Iris pigment epithelial cell (primary cell): ENCODE measurements around the gene TSC2.

Source experiments
- DNase-seq: peaks from one replicate; pipeline ENCODE4 v3.0.0-alpha.2; 2011; ENCODE audit warnings: low read depth

Gene TSC2

DNA sequence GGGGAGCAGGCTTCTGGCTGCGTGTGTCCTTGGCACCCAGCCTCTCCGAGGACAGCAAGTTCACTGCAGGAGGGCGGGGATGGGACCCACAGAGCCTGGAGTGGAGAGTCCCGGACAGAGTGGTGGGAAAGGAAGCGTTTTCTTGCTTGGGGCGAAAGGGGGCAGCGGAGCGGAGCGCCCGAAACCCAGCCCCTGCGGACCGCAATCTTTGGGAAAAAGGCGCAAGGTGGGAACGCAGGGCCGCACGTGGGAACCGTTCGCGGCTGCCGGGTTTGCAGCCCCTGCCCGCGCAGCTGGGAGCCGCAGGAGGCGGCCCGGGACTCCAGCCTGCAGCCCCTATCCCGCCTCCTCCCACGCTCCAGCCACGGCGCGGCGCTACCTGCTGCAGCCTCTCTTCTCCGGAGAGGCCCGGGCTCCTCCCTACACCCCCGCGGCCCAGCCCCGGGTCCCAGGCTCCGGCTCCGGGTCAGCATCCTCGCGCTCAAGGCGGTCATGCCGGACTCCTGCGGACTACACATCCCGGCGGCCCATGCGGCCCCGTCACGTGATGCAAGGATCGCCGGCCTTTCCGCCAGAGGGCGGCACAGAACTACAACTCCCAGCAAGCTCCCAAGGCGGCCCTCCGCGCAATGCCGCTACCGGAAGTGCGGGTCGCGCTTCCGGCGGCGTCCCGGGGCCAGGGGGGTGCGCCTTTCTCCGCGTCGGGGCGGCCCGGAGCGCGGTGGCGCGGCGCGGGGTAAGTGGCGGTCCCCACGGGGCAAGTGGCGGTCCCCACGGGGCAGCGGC lies at the start of gene TSC2, which contains the start of gene NTHL1:
Gene TSC2 (plus strand): TSS at position 656 of the 786 bp plus-strand sequence. CDS start 631 bp downstream, outside the sequence.
Gene NTHL1 (minus strand): TSS at position 505 of the 786 bp plus-strand sequence. CDS start 11 bp downstream, at position 494.
- peak; percentile 97 for DNase-seq

DNA sequence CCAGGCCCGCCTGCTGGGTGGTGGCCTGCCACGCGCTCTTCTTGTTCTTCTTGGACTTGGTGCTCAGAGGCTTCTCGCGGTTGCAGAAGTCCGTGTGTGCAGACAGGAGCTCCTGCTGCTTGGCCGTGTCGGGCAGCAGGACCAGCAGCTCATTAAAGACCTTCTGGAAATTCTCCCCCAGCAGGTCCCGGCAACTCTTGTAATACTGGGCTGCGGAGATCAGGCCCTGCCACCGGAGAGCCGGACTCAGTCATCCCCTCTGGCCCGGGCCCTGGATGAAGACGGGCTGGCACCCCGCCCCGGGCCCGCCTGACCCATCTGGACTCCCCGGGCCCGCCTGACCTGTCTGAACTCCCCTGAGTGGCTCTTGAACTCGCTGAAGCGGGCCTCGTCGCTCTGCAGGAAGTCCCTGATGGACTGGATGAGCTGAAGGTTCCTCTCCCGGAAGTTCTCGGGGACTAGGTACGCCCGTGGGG lies 49.4 kb upstream of the TSC2 start:
- no peak for DNase-seq

DNA sequence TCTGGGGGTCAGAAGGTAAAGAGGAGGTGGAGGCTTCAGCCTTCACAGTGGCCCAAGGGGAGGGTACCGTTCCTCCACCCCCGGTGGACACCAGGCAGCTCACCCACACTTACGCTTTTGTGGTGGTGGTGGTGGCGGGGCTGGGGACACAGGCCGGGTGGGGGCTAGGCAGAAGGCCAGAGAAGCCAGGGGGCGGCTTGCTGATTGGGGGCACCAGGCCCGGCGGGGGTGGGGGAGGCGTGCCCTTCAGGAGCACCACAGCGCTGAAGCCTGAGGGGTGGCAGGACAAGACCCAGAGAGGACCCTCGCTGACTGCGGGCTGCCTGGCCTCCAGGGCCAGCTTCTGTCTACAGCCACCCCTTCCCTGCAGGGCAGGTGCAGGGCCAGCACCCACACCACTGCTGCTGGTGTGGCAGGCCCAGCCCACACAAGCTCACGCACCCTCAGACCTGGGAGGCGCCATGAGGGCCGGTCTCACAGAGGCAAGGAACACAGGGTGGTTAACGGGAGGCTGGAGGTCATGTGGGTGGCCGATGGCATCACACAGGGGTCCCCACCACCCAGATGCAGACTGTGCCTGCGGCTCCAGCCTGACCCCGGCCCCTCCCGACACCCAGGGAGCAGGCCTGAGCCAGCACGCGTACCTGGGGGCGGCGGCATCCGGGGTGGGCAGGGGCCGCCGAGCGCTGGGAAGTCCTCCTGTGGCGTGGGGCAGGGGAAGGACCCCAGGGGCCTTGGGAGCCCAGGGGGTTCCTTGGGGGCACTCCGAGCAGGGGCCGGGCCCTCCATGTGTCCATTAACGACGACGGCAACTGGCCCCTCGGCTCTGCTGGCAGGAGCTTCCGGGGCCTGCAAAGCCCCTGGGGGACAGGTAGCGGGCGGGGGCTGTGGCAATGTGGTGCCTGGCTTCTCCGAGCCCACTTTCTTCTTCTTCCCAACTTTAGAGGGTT lies 48.7 kb upstream of the TSC2 start:
- DNase-seq = no peak

DNA sequence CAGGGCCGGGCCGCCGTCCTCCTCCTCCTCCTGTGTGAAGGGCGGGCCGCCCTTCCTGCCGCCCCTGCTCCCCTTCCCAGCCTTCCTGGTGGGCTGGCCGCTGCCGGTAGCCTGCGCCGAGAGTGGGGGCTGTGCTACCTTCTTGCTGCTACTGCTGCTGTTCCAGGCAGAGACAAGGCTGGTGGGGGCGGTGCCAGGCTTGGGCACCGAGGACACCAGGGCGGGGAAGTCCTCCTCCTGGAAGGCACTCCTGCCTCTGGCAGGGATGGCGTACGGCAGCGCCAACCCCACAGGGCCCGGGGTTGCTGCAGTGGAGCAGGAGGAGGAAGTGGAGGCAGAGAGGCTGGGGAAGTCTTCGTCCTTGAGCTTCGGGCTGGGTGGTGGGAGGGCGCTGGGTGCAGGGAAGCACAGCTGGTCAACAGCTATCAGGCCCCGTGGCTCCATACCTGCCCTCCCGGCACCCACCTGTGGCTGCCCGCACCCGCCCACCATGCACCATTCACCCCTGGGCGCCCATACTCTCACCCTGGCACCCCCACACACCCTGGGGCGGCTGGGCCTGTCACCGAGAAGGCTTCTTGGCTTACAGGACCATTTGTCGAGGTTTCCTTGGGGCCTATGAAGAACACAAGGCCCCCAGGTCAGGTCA lies 47.8 kb upstream of the TSC2 start:
- DNase-seq = no peak

DNA sequence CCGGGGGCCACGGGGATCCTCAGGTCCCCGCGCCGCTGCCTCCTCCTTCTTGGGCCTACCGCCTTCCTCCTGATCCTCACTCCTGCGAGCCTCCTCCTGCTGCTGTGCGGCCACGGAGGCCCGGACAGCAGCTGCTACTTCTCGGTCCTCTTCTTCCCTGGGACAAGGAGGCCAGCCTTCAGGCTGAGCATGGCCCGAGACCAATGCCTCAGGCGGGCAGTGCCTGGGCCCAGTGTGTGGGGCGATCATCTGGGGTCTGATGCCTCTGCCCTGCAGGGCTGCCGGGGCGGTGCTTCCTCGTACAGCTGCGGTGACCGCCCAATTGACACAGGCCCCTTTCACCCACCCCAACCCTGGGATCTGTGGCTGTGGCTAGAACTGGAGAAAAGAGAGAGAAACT lies 46.8 kb upstream of the TSC2 start:
- DNase-seq = no peak

DNA sequence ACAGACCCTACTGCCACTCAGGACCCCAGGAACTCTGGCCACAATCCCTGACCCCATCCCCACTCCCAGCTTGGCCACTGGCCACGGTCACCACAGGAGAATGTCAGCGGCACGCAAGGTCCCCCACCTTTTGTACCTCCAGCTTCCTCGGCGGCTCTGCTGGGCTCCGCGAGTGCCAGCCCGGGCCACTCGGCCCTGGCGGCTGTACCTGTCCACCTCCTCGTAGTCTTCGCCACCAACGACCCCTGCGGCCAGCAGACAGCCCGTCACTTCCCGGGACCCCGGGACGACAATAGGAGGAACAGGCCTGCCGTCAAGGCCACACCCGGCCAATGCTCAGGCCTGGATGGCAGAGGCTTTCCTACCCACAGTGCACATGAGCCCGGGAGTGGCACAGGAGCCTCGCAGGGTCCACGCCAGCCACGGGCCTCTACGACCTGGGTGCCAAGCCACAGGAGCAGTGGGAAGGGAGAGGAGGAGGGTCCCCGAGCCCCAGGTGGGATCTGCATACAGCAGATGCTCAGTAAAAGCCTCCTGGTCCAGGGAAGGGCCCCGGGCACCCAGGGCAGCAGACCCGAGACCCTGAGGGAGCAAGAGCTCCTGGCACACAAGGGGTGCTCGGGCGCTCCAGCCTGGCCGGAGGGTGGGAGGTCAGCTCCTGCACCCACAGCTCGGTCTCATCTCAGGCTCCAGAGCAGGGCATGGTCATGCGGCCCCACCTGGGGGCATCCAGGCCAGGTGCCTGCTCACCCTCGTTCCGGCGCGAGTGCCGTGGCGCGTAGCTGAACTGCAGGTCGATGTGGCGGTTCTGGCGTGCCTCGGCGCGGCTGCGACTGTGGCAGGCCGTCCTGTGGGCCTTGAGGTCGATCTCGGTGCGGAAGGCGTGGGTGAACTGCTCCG lies 46.1 kb upstream of the TSC2 start:
- DNase-seq = no peak

DNA sequence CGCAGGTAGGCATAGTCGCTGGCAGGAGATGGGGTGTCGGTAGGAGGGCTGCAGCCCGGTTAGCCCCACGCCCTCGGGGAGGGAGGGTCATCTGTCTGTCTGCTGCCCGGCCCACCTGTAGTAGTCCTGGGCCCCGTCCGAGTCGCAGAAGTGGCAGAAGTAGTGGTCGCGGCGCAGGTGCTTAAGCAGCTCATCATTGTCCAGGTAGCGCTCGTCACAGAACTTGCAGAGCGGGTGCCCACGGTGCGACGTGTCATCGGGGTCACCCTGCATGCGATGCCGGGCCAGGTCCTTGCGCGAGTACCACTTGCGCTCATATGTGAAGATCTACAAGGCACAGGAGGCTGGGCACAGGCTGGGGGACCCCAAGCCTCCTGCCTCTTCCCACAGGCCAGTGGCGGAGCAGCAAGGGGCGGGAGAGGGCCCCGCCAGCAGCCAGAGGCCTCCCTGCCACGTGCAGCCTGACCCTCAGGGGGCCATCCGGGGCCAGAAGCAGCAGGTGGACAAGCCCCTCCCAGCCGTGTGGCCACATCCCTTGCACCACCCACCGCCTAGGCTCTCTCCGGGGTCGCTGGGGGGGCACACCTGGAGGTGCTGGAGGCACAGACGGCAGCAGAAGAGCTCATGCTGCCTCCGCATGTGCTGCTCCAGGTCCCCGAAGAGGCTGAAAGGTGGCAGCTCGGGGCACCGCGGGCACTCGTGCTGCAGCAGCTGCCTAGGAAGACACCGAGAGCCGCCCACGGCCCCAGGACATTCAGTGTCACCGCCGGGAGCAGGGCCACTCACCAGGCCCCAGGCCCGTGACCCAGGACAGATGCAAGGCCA lies 45.2 kb upstream of the TSC2 start:
- no peak for DNase-seq

DNA sequence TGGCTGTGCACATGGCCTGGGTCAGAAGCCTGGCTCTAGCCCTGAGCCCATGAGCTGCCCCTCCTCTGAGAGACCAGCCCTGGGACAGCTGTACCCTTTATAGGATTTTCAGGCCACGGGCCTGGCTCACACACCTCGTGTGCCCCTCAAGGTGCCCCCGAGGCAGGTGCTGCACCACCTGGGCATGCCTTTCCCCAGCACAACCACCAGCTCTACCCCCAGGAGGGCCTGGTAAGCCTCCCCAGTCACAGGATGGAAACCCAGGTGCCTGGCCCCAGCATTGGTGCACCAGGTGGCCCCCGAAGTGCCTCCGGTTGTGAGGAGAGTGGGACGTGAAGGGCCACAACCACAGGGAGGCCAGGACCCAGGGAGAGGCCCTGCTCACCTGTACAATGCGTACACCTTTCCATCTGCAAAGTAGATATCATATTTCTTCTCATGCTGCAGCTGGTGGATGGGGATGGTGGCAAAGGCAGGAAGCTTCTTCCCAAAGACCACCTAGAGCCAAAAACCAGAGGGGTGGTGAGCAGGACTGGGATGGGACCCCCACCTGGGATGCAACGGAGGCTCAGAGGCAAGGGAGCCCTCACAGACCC lies 44.5 kb upstream of the TSC2 start:
- DNase-seq = no peak

DNA sequence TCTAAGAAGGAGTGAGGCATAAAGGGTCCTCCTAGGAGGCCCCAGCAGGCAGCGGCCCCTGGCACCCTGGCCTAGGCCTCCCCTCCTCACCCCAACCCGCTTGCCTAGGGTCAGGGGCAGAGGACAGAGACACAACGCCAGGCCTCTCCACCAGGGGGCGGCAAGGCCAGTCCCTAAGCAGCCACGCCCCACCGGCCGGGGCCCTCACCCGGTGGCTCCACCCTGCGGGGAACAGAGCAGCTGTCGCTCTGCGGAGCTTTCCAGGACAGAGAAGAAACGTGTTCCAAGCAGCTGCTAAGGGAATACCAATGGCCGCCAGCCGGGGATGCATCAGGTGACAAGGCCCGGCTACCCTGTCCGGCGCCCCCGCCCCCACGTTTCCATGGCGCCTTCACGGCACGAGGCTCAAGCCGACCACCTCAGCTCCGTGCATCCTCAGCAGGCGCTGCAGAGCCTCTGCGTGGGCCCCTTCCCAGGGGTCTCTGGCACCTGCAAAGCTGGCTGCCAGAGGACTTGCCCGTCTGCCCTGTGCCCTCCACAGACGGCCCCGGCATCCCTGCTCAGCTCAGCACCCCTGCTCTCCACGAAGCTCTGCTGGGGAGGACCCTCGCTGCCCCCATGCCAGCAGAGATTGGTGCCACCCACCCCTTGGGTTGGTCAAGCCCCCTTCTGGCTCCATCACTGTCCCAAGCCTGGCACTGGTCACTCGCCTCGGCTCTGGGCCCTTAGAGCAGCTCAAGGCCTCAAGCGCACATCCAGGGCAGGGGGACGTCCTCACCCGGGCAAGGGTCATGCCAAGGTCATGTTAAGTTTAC lies 43.8 kb upstream of the TSC2 start:
- peak; percentile 79 for DNase-seq

DNA sequence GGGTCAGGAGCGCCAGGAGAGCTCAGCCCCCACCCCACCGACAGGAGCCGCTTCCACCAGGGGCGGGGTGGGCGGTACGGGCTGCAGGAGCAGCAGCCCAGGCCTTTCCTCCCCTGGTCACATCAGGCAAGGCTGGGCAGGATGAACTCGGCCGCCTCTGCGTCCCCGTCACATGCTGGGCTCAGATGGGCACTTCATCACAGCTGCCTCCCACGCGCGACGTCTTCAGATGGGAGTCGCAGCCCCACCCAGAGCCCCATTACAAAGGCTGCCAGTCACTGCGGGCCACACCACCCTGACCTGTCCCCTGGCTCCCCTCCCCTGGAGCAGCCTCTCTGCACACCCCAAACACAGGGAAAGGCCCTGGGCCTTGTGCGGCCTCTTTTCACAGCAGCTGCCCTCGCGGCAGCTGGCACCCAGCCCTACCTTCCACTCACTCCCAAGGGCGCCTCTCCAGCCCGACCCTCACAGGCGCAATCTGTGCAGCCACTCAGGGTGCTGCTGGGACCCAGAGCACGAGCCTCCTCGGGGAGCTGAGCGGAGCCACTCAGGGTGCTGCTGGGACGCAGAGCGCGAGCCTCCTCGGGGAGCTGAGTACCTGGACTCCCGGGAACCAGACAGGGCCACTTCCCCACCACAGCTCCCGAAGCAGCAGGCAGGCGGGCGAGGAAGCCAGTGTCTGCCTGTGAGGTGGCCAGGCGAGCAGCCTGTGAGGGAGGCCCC lies 42.8 kb upstream of the TSC2 start:
- no peak for DNase-seq

DNA sequence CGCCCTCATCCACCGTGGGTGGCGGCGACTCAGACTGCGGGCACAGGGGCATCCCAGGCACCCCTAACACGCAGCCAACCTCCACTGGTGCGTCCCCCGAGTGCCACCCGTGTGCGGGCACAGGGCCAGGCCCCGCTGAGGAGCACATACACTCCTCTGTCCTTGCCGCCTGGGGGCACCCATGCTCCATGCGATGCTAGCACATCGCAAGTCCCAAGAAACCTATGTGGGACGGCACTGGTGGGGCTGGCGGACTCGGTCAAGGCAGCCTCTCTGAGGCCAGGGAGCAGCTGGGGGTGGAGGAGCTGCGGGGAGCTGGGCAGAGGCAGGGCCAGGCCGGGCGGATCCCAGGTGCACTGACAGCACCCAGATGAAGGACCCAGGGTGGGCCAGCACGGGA lies 42.1 kb upstream of the TSC2 start:
- DNase-seq = no peak

DNA sequence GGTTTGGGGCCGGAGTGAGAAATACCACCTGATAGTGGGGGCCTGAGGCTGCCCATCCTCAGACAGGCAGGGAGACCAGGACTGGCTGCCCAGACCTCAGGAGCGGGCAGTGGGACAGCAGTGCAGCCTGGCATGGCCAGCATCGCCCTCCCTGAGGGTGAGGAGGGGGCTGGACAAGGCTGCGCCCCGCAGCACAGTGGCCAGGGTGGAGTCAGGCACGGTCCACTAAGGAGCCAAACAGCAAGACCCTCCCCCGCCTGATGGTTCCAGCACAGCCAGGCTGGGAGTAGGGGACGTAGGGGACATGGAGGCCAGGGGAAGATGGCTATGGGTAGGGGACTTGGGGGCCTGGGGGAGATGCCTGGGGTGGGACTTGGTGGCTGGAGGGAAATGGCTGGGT lies 41.5 kb upstream of the TSC2 start:
- DNase-seq = no peak

DNA sequence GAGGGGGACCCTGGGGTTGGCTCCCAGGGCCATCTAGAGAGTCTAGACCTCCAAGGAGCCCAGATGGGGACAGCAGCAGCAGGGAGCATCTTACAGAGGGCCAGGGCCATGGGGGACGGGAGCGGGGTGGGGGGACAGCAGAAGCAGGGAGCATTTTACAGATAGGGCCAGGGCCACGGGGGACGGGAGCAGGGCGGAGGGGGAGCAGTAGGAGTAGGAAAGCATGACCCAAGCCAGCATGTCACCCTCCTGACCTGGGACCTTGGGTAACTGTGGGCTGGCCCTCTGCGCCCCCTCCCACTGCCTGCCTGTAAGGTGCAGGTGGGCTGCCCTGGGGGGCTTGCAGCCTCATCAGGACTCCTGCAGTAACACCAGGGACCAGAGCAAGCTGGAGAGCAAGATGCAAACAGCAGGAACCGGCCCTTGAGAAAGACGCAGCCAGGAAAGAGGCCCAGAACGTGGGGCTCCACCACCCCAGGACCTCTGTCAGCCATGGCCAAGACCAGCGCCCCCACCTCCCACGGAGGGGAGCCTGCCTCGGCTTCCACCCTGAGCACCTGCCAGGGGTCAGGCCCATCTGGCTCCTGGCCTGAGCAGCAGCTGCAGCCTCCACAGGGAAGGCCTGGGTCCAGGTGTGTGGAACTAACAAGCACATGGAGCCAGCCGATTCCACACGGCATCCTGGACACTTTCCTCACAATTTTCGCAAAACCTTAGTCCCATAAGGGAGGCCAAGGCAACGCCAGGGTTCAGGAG lies 40.5 kb upstream of the TSC2 start:
- no peak for DNase-seq

DNA sequence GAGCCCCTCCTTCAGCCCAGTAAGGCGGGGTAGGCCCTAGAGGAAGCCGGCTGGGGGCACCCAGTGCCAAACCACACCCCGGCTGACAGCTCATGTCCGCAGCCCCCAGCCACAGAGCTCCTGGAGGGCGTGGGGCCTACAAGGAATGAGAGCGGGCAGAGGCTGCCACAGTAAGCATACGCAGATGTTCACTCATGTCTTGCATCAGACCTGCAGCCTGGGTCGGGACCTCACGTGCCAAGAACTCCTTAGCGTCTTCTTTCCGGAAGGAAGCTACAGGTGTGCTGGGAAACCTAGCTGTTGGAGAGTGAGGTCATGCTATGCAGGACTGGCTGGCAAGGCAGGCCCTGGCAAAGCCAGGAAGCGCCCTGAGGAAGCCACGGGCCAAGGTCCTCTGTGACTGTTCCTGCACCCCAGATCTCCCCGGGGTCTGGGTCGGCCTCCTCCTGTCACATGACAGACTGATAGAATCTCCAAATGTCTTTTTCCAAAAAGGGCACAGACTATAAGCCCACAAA lies 39.7 kb upstream of the TSC2 start:
- DNase-seq = peak; percentile 57

DNA sequence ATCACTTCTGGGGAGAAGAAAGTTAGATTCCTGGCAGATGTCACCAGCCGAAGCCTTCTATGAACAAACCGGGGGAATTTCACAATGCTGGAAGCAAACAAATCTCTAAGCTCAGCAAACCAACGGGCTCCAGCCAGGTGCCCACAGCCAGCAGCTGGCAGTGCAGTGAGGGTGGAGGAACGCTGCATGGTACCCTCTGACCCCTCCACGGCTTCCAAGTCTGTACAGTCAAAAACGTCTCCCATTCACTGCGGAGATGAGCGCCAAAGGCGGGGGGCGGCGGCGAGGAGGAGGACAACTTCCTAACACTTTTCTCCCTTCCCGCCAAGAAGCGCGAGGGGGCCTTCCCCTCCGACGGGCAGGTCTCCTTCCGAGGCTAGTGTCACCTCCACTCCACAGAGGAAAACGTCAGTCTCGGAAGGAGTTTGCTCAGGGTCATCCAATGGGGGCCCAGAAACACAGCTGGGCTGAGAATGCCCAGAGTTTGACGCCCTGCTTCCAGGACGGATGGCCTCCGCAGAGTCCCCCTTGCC lies 39.1 kb upstream of the TSC2 start:
- DNase-seq = peak; percentile 70

DNA sequence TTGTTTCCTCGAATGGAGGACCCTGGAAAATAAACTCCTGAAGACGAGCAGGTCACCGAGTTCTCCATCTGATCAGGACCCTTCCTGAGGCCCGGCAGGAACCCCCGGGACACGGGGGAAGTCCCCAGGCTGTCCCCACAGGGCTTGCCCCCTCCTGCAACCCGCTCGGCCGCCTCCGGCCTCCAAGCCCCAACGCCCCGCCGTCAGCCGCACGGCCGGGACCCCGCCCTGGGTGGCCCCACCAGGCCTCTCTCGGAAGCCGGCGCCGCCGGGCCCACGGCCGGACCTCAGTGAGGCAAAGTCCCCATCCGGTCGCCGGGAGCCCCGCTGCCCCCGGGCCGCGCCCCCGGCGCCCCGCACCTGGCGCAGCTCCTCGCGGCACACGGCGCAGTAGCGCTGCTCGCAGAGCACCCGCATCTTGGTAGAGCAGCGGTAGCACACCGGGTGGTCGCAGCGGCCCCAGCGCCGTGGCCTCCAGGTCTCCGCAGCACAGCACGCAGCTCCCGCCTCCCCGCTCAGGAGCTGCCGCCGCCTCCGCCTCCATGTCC lies 38.5 kb upstream of the TSC2 start:
- no peak for DNase-seq
